Coronary artery (tissue), 2 donors: ENCODE results near the gene EYA2.

Source experiments
- DNase-seq: peaks from one replicate; pipeline ENCODE4 v3.0.0-alpha.2; 2017; ENCODE audit warnings: low spot score
- H3K27ac ChIP-seq, 2 donors: fragments of 200-600 bp; sonication (generic); one replicate each; pipeline ENCODE4 v1.5.1; 2016 to 2019
- H3K4me3 ChIP-seq: fragments of 200-600 bp; sonication (generic); 2 replicates; pipeline ENCODE4 v1.5.1; 2016; ENCODE audit warnings: mild to moderate bottlenecking, moderate library complexity
- CTCF ChIP-seq: fragments of 200-600 bp; sonication (generic); IDR thresholded peaks from one replicate; pipeline ENCODE4 v1.5.1; 2019; ENCODE audit warnings: antibody characterized with exemption

EYA2 gene

GRCh38 chr20:46978951-46979491 lies 84.4 kb downstream of the EYA2 start:
- no peak for DNase-seq
- H3K4me3 ChIP-seq = no peak overlapping the region
- no peak overlapping the region for H3K27ac ChIP-seq
- no peak for TF ChIP-seq CTCF

GRCh38 chr20:46979603-46980241 lies 85.1 kb downstream of the EYA2 start:
- TF ChIP-seq CTCF = no peak
- no peak for DNase-seq
- Histone ChIP-seq H3K27ac (no peak overlapping the region), H3K4me3 (no peak overlapping the region)

GRCh38 chr20:46981184-46981583 lies 86.5 kb downstream of the EYA2 start:
- no peak for TF ChIP-seq CTCF
- no peak for DNase-seq
- Histone ChIP-seq H3K4me3 (no peak overlapping the region), H3K27ac (no peak overlapping the region)

GRCh38 chr20:46983466-46983865 lies 88.8 kb downstream of the EYA2 start:
- DNase-seq = no peak
- Histone ChIP-seq H3K4me3 (no peak overlapping the region), H3K27ac (no peak overlapping the region)
- no peak for TF ChIP-seq CTCF

- Histone ChIP-seq H3K27ac (no peak overlapping the region), H3K4me3 (no peak overlapping the region)
- TF ChIP-seq CTCF = no peak
- no peak for DNase-seq
Measured at GRCh38 chr20:46984405-46984804, 89.8 kb downstream of the EYA2 start.

- DNase-seq = no peak
- H3K4me3 ChIP-seq = no peak overlapping the region
- H3K27ac ChIP-seq = no peak overlapping the region
- TF ChIP-seq CTCF = no peak
Measured at GRCh38 chr20:46985250-46985649, 90.6 kb downstream of the EYA2 start.

- no peak for TF ChIP-seq CTCF
- no peak overlapping the region for H3K4me3 ChIP-seq
- DNase-seq = no peak
- no peak overlapping the region for H3K27ac ChIP-seq
Measured at GRCh38 chr20:46985671-46986070, 91.0 kb downstream of the EYA2 start.
